GM20000 (cell line): Measurements from ENCODE around the gene ESR1.
"Not testable (repeated sequence)": the region's sequence is repeated elsewhere in the genome, so short reads cannot be mapped to it uniquely, and the experiment has no call there.

Experiments
- DNase-seq: peaks from one replicate; pipeline ENCODE4 v3.0.0; 2012; ENCODE audit warnings: low spot score
- TF ChIP-seq, protein P1 (sequence below): IDR thresholded peaks from 2 replicates; pipeline ENCODE4 v1.5.1; 2012; ENCODE audit warnings: mild to moderate bottlenecking, control low read depth; ENCODE audit errors: extremely low read depth, missing control alignments

Gene ESR1

GRCh38 chr6:151962246-151962846 lies 154.9 kb downstream of the ESR1 start:
- no peak for DNase-seq
- TF ChIP-seq, protein P1, sequence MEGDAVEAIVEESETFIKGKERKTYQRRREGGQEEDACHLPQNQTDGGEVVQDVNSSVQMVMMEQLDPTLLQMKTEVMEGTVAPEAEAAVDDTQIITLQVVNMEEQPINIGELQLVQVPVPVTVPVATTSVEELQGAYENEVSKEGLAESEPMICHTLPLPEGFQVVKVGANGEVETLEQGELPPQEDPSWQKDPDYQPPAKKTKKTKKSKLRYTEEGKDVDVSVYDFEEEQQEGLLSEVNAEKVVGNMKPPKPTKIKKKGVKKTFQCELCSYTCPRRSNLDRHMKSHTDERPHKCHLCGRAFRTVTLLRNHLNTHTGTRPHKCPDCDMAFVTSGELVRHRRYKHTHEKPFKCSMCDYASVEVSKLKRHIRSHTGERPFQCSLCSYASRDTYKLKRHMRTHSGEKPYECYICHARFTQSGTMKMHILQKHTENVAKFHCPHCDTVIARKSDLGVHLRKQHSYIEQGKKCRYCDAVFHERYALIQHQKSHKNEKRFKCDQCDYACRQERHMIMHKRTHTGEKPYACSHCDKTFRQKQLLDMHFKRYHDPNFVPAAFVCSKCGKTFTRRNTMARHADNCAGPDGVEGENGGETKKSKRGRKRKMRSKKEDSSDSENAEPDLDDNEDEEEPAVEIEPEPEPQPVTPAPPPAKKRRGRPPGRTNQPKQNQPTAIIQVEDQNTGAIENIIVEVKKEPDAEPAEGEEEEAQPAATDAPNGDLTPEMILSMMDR = no peak

- DNase-seq = no peak
- TF ChIP-seq, protein P1 = no peak
Observed at GRCh38 chr6:151963001-151963400, 155.5 kb downstream of the ESR1 start.

DNA sequence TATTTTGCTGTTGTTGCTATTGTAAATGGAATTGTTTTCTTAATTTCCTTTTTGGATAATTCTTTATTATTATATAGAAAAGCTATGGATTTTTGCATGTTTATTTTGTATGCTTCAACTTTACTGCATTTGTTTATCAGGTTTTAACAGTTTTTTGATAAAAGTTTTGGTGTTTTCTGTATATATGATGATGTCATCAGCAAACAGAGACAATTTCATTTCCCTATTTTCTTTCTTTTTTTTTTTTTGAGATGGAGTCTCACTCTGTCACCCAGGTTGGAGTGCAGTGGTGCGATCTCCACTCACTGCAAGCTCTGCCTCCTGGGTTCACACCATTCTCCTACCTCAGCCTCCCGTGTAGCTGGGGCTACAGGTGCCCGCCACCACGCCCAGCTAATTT lies 156.9 kb downstream of the ESR1 start:
- not testable (repeated sequence) for DNase-seq

- no peak for DNase-seq
- TF ChIP-seq, protein P1 = no peak
Observed at GRCh38 chr6:151974061-151974617, 166.7 kb downstream of the ESR1 start.

DNA sequence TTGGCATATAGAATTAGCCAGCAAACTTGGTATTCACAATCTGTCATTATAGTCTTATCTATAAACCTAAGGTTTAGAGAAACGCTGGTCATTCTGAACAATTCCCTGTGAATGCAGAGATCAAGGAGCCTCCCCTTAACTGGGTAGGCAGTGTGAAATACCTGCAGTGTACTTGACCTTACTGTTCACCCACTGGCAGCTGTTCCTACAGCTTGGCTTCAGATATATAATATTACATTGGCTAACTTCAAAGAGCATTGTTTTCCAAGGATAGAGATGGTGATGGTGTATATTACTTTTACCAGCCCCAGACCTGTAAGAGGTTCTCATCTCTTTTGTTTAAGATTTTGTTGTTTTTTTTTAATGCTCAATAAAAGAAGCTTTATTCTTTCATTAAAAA lies 168.3 kb downstream of the ESR1 start:
- TF ChIP-seq, protein P1 = no peak
- no peak for DNase-seq

GRCh38 chr6:151988199-151988598 lies 180.7 kb downstream of the ESR1 start:
- not testable (repeated sequence) for DNase-seq

GRCh38 chr6:151992091-151992490 lies 184.6 kb downstream of the ESR1 start:
- DNase-seq = no peak
- TF ChIP-seq, protein P1 = no peak

DNA sequence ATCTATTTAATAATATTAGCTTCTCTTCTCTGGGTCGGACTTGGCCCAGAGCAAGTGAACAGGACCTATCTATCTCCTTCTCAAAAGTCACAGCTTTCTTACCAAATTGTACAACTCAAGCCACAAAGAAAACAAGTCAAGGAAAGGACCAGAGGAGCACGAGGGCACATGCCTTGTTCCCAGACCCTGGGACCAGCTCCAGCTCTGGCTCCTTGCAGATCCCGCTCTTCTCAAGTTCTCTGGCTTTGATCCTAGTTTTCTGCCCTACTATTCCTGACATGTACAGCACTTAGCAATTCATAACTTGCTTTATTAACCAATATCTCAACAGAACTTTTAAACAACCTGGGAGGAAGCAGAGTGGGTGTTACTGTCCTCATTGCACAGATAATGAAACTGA lies 185.9 kb downstream of the ESR1 start:
- TF ChIP-seq, protein P1 = no peak

More for the DNA sequence above, 185.9 kb downstream of the ESR1 start:
- no peak for DNase-seq
